HG03342 (cell line): ENCODE data around the gene PRDM7.
"Not testable (repeated sequence)": the region's sequence is repeated elsewhere in the genome, so short reads cannot be mapped to it uniquely, and the experiment has no call there.

Source experiments
- ATAC-seq: cut with Tn5 transposase; IDR thresholded peaks from one replicate; pipeline ENCODE4 v1.9.1; 2021; ENCODE audit warnings: mild to moderate bottlenecking, moderate library complexity; ENCODE audit not compliant: unreplicated experiment

Gene PRDM7

DNA sequence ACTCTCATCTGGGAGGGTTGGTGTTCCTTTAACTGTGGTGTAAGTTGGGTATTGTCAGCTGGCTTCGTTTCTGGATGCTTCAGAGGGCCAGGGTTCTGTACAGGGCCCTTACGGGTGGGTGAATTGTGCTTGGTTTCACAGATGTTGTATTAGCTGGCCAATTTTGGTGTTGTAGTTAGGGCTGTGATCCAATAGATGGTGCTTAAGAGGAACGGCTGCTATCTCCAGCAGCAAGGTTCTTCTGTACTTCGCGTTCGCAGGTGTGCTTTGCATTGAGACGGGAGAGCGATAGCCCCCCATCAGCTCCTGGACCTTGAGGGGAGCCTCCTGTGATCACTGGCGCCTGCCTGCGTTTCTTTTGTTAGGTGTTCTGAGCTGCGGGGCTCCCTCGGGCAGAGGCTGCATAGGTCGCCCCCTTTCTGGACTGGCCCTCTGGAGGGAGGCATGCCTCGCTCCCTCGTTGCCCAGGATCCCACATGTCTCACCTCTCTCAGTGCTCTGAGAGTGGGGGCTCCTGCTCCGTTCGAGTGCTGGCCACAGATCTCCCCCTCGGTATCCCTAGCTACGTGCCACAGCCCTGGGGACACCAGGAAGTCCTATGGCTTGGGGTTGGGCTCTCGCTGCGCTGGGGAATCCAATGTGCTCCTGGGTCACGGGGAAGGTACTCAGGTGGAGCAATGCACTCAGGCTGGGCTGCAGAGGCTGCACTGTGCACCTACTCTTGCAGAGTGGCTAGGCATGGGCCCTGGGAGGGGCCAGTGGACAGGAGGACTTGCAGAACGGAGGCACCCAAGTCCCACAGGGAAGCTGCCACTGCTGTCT is 837 bp upstream of the PRDM7 start:
- ATAC-seq, result peak; percentile 35

- no peak for ATAC-seq
These were observed 4.6 kb downstream of the PRDM7 start for GRCh38 chr16:90072442-90073105.

DNA sequence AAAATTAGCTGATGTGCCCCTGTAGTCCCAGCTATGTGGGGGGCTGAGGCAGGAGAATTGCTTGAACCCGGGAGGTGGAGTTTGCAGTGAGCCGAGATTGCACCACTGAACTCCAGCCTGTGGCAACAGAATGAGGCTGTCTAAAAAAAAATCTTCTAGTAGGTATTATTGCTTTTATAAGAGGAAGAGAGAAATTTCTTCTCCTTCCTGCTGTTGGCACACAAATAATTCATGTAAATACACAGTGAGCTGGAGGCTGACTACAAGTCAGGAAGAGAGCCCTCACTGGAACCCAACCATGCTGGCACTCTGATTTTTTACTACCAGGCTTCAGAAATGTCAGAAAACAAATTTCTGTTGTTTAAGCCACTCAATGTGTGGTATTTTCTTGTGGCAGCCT is 6.7 kb downstream of the PRDM7 start:
- ATAC-seq, result no peak

- no peak for ATAC-seq
These were observed 15.7 kb downstream of the PRDM7 start for GRCh38 chr16:90061437-90061836.

- ATAC-seq, result no peak
These were observed 19.4 kb downstream of the PRDM7 start for GRCh38 chr16:90057738-90058173.

- ATAC-seq, result not testable (repeated sequence)
These were observed 20.6 kb downstream of the PRDM7 start for GRCh38 chr16:90056521-90056920.

GRCh38 chr16:90055371-90055770 is 21.8 kb downstream of the PRDM7 start:
- no peak for ATAC-seq

GRCh38 chr16:90054554-90054953 is 22.6 kb downstream of the PRDM7 start:
- no peak for ATAC-seq

DNA sequence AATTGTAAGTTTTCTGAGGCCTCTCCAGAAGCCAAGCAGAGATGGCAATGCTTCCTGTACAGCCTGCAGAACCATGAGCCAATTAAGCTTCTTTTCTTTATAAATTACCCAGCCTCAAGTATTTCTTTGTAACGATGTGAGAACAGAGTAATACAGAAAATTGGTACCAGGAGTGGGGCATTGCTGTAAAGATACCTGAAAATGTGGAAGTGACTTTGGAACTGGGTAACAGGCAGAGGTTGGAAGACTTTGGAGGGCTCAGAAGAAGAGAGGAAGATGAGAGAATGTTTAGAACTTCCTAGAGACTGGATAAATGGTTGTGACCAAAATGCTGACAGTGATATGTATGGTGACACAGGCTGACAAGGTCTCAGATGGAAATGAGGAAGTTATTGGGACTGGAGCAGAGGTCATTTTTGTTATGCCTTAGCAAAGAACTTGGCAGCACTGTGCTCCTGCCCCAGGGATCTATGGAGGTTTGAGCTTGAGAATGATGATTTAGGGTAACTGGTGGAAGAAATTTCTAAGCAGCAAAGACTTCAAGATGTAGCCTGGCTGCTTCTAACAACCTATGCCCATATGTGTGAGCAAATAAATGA is 23.1 kb downstream of the PRDM7 start:
- no peak for ATAC-seq

GRCh38 chr16:90050969-90051368 is 26.2 kb downstream of the PRDM7 start:
- no peak for ATAC-seq

- no peak for ATAC-seq
These were observed 28.3 kb downstream of the PRDM7 start for GRCh38 chr16:90048737-90049330.

DNA sequence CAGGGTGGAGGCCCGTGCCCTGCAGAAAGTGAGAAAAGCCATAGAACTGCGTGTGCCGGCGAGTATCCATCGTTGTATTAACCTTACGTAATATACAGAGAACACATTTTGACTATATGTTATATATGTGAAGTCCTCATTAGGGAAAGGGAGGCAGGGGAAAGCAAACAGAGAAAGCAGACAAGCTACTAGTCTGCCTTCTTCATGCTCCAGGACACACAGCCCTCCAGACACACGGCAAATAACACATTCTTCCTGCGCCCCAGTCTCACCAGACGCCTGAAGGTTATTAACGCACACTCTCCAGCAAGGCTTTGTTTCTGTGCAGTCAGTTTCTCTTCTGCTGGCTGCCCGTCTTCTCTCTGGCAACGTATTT is 28.8 kb downstream of the PRDM7 start:
- ATAC-seq, result no peak

GRCh38 chr16:90047714-90048346 is 29.3 kb downstream of the PRDM7 start:
- ATAC-seq, result no peak

- no peak for ATAC-seq
These were observed 30.0 kb downstream of the PRDM7 start for GRCh38 chr16:90046971-90047713.

DNA sequence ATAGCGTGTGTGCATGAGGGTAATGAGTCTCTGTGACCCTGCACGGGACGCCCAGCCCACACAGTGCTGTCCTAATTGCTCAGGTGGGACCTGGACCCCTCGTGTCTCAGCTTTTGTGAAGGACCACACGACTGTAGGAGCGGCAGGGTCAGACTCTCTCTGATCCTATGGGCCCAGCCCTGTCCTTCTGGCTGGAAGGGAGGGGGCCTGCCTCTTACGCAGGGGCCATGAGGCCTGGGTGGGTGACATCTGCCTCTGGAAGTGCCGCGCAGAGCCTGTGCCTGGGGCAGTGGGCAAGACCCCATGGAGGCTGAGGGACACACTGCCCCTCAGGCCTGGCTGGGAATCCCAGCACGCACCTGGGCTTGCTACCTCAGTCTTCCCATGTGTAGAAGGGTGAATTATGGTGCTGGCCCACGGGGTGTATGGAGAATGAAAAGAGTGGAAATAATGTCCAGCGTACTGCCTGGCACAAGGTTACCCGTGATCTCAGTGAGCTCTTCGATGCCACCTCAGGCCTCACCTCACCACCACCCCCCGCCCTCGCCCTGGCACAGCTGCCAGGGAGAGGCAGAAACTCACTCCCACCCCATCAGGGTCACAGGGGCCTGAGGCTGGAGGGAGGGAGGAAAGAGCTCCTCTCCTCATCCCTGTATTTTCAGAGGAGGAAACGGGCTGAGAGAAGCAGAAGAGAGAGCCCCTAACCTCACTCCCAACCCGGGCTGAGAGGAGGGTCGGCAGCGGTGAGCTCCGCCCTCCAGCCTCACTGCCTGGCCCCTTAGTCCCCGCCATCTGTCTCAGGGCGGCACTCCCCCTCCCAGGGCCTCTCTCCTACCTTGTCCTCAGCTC is 30.8 kb downstream of the PRDM7 start:
- no peak for ATAC-seq

DNA sequence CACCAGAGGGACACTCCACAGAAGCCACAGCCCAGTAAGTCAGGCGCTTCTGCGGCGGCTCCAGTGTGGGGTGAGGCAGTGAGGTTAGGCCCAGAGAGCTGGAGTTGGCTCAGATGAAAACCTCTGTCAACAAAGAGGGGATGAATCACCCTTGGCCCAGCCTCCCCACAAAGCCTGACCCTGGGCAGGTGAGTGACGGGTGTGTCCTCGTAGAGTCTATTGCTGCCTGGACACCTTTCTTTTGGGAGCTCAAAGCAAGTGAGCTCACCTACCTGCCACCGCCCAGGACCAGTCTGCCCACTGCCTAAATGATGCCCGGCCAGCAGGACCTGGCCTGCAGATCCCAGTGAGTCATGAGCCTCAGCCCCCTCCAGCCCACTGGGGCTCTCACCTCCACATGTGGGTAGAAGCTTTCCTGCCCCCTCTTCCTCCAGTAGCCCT is 33.0 kb downstream of the PRDM7 start:
- no peak for ATAC-seq

DNA sequence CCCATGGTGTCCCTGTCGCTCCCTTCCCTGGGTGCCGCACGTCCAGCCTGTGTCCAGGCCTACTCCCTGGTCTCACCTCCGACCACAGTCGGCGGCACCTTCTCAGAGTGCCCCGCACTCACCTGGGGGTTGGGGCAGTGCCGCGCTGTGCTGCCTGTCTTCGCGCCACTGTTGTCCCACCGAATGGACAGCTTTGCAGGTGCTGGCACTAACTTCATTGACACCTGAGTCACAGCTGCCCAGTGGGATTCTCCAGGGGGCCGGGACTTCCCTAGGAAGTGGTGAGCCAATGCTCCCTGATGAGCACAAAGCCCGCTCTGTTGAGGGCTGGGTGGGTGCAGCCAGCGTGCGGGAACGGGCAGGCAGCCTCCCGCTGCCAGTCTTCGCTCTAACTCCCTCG is 33.6 kb downstream of the PRDM7 start:
- ATAC-seq, result no peak

- ATAC-seq, result no peak
These were observed 34.1 kb downstream of the PRDM7 start for GRCh38 chr16:90042946-90043514.

DNA sequence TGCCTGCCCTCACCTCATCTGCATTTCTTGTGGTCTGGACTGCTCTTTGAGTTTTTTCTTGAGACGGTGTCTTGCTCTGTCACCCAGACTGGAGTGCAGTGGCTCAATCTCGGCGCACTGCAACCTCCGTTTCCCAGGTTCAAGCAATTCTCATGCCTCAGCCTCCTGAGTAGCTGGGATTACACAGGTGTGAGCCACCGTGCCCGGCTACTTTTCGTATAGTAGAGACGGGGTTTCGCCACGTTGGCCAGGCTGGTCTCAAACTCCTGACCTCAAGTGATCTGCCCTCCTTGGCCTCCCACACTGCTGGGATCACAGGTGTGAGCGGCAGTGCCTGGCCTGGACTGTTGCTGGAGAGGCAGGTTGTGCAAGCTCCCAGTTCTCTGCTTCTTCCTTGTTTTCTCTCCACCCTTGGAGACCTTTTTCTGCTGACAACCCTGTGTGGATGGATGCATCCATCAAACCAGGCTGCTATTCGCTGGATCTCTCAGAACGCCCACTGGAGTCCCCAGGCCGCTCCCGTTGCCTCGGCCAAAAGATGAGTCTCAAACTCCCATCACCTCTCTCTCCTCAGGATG is 35.1 kb downstream of the PRDM7 start:
- no peak for ATAC-seq
